AG04449 (cell line): ENCODE data around the gene GOT1.

Experiments used
- CTCF ChIA-PET: fragments of 350-600 bp; formaldehyde crosslinking; extraction: SDS; loops from one replicate; lab custom pipeline; 2021; ENCODE audit warnings: antibody characterized with exemption; lab: Yijun Ruan, JAX
- POLR2A ChIA-PET: fragments of 400-600, 350-600 bp; formaldehyde crosslinking; extraction: SDS; loops from one replicate; lab custom pipeline; 2020; ENCODE audit warnings: antibody characterized with exemption, inconsistent platforms; lab: Yijun Ruan, JAX
- DNase-seq: peaks from one replicate; pipeline ENCODE4 v3.0.0-alpha.2; 2010; ENCODE audit warnings: low read depth, low spot score
- H3K4me3 ChIP-seq: 2 replicates; pipeline ENCODE4 v1.5.1; 2011; ENCODE audit warnings: low read depth, mild to moderate bottlenecking, control low read depth, low read length
- TF ChIP-seq, protein P1 (sequence below): IDR thresholded peaks from one replicate; pipeline ENCODE4 v1.5.1; 2011; ENCODE audit warnings: mild to moderate bottlenecking, moderate library complexity, low read length, control low read depth, inconsistent platforms; ENCODE audit not compliant: insufficient read depth; ENCODE audit errors: missing control alignments

Gene GOT1

DNA sequence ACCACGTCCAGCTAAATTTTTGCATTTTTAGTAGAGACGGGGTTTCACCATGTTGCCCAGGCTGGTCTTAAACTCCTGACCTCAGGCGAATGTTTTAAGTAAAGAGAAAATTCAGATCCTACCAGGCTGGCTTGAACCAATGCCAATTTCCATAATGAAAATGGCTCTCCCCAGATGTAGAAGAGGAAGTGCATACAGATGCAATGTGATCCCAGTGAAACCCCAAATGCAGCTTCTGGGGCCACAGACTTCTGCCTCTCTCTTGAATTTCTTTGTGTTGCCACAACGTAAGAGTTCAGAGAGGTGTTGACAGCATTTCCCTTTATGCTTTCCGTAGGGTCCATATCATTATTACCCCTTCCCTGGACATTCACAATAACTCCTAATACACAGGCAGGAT is 29.6 kb upstream of the GOT1 start:
- DNase-seq: no peak
- TF ChIP-seq, protein P1, sequence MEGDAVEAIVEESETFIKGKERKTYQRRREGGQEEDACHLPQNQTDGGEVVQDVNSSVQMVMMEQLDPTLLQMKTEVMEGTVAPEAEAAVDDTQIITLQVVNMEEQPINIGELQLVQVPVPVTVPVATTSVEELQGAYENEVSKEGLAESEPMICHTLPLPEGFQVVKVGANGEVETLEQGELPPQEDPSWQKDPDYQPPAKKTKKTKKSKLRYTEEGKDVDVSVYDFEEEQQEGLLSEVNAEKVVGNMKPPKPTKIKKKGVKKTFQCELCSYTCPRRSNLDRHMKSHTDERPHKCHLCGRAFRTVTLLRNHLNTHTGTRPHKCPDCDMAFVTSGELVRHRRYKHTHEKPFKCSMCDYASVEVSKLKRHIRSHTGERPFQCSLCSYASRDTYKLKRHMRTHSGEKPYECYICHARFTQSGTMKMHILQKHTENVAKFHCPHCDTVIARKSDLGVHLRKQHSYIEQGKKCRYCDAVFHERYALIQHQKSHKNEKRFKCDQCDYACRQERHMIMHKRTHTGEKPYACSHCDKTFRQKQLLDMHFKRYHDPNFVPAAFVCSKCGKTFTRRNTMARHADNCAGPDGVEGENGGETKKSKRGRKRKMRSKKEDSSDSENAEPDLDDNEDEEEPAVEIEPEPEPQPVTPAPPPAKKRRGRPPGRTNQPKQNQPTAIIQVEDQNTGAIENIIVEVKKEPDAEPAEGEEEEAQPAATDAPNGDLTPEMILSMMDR: no peak
- CTCF ChIA-PET: interaction anchor here (4.2 kb wide), 1 partner anchor 24 kb away, joined by 24 read pairs; no protein-coding TSS in a partner anchor
- no peak overlapping the region for H3K4me3 ChIP-seq
- POLR2A ChIA-PET: no interaction called here

DNA sequence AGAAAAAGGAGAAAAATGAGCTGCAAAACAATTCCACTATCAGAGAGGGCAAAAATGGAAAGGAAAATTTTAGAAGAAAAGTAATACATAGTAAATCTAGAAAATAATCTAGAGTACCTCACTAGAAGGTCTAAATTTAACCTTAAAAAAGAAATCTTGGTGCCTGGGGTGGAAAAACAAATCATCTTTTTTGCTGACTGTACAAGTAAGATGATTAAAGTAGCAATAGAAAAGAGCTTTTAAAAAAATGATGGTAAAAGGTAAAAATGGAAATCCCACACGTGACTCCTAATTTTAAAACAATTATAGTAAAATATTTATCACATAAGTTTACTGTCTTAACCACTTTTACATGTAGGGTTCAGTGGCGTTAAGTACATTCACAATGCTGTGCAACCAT is 28.8 kb upstream of the GOT1 start:
- TF ChIP-seq, protein P1: no peak
- ChIA-PET POLR2A (no interaction called here), CTCF (interaction anchor here (1.1 to 4.2 kb wide), 2 partner anchors 23 to 152 kb away, joined by 3 to 24 read pairs; no protein-coding TSS in a partner anchor)
- no peak for DNase-seq
- H3K4me3 ChIP-seq: no peak overlapping the region

DNA sequence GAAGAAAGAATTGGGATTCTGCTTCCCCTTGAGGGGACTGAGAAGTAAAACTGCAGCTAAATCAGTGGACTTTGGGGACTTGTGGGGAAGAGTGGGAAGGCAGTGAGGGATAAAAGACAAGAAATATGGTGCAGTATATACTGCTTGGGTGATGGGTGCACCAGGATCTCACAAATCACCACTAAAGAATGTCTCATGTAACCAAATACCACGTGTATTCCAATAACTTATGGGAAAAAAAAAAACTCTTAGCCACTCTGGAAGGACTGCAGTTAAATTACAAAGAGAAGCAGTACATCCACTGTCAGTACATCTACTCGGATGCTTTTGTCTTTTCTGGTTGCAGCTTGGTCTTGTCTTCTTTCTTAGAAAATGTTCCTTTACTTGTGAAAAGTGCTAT is 27.4 kb upstream of the GOT1 start:
- no peak overlapping the region for H3K4me3 ChIP-seq
- DNase-seq: peak; percentile 23
- ChIA-PET POLR2A (interaction anchor here (0.6 kb wide), 1 partner anchor 93 kb away, joined by 3 read pairs; no protein-coding TSS in a partner anchor), CTCF (interaction anchor here (4.2 kb wide), 1 partner anchor 21 kb away, joined by 24 read pairs; no protein-coding TSS in a partner anchor)
- TF ChIP-seq, protein P1: no peak

DNA sequence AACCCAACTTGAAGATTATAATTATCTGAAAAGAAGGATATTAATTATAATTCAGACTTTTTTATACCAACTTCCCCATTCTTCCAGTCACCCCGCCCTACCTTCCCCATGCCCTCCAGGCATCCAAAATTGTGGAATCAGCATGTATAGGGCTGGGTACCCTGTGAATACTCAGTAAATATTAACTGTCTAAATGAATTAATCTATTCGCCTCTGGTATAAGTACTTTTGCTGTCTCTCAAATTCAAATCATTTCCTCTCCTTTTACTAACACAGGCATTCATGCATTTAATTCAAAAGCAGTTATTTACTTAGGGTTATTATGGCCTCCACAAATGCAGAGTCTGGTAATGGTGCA is 26.5 kb upstream of the GOT1 start:
- POLR2A ChIA-PET: no interaction called here
- no peak overlapping the region for H3K4me3 ChIP-seq
- TF ChIP-seq, protein P1: no peak

DNA sequence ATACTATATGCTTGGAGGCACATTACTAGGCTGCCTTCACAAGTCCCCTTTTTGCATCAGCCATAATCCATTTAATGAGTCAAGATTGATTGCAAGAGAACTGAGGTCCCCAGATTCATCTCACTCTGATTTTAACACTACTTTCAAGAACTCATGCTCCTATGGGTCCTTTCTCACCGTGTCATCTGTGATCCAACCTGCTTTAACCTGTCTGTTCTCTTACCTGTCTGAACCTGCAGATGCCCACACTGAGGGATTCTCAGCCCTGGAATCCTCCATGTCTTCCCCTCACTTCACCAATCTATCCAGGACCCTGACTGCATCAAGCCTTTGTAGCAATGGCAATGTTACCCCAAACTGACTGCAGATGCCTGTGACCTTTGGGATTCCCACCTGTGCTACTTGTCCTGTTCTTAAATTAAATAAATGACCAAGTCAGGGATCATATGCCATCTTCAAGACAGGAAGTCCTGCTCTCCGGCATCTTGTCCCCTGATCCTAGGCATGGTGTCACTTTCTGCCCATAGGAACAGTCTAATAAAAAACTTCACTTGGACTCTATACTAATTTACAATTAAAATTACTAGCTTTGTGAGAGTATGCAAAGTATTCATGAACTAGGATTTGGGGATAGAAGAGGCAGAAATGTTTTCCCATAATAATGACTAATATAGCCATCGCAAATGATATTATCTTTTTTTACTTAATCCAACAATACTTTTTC is 25.9 kb upstream of the GOT1 start:
- TF ChIP-seq, protein P1: no peak
- no peak overlapping the region for H3K4me3 ChIP-seq
- no peak for DNase-seq
- CTCF ChIA-PET: interaction anchor here (3.6 kb wide), 1 partner anchor 20 kb away, joined by 16 read pairs; no protein-coding TSS in a partner anchor
- POLR2A ChIA-PET: no interaction called here

More for the DNA sequence above, 26.5 kb upstream of the GOT1 start:
- CTCF ChIA-PET: interaction anchor here (3.6 kb wide), 1 partner anchor 21 kb away, joined by 16 read pairs; no protein-coding TSS in a partner anchor
- DNase-seq: no peak

DNA sequence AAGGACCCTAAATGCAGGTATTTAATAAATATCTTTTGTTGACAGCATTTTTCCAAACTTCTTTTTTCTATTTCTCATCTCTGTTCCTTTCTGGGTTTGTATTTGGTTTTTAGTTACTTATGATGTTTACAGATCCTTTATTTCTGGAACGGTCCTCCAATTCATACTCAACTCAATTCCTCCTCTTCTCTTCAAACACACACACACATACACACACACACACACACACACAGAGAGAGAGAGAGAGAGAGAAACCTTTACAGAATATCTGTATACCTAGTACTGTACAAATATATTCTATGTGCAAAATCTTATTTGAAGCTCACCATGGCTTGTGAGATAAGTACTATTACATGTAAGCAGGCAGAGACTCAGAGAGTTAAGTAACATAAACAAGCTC is 21.6 kb upstream of the GOT1 start:
- TF ChIP-seq, protein P1: no peak
- ChIA-PET CTCF (interaction anchor here (0.9 to 4.4 kb wide), 3 partner anchors 16 to 100 kb away, joined by 3 to 29 read pairs (median 4); no protein-coding TSS in a partner anchor), POLR2A (no interaction called here)
- no peak overlapping the region for H3K4me3 ChIP-seq
- no peak for DNase-seq
